Stimulated activated CD8-positive, alpha-beta memory T cell treated with anti-CD3 and anti-CD28 coated beads, Interleukin-4, amount 100 ng/mL, for 48 hours (primary cell): ENCODE measurements around the gene GJD2.

Source experiments
- DNase-seq: peaks from one replicate; pipeline ENCODE4 v3.0.0-alpha.2; 2020

The GJD2 gene

DNA sequence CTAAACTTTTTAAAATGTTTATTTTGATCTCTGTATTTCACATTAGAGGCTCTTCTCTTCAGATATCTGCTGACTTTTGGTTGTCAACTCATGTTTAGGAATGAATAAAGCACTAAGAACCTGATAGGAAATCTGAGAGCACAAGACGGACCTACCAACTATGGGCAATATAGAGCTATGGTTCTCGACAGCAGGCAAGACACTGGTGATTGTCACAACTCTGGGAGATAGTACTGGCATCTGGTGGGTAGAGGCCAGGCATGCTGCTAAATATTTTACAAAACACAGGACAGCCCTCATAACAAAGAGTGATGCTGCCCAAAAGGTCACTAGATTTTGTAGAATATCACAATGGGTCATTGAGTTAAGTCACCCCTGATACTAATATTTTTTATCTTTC is 17.5 kb upstream of the GJD2 start:
- no peak for DNase-seq

DNA sequence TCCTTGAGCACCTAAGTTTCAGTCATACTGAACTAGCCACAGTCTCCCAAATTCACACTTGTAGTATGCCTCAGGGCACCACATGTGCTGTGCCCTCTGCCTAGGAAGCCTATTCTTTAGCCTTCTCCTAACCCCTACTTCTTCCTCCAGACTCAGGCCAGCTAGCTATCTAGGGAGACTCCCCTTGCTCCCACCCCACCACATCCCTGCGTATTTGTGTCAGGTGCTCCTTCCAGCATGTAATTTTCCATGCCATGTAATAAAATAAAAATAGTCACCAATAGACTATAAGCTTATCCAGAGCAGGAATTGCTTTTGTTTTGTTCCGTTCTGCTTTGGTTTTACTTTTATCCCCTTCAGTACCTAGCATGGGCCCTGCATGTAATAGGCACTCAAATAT is 14.9 kb upstream of the GJD2 start:
- no peak for DNase-seq

DNA sequence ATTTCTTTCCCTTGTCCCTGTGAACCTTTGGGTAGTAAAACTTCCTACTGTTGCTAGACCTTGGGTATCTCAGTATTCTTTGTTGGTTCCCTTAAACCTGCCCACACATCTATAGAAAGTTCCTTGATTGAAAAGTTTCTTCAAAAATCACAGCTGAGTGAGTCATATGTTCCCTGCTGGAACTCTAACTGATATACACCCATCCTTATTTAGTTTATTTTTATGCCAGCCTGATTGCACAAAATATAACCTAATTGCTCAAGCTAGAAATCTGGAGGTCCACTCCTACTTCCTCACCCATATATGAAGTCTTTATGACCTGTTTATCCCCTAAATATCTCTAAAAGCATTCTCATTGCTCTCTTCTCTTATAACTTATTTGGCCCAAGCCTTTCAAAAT is 13.7 kb upstream of the GJD2 start:
- DNase-seq: no peak

DNA sequence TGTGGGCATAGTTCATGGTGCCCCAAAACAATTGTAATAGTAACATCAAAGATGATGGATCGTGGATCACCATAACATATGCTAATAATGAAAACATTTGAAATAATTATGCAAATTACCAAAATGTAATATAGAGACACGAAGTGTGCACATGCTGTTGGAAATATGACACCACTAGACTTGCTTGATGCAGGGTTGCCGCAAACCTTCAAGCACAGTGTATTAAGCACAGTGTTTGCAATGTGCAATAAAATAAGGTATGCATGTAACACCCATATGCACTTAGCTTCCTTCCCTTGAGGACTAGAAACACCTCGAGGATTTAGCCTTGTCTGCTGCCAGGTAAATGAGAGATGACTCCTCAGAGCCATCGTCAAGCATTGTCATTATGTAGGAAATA is 10.9 kb upstream of the GJD2 start:
- no peak for DNase-seq

DNA sequence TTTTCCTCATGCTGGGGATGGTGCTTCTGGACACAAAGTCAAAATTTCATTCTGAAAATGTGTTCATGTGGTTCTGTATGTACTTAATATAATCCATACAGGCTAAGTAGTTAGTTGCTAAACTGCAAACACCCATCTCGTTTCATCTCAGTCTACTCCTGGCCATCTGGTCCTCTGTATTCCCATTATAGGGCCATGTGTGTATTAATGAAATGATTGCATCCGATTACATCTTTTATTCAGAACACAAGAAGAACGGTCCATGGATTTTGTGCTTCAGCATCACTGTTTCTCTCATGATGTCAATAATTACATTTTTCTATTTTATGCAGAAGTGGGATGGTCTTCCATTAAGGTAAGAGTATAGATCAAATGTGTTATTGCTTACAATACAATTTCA is 6.1 kb upstream of the GJD2 start:
- no peak for DNase-seq

DNA sequence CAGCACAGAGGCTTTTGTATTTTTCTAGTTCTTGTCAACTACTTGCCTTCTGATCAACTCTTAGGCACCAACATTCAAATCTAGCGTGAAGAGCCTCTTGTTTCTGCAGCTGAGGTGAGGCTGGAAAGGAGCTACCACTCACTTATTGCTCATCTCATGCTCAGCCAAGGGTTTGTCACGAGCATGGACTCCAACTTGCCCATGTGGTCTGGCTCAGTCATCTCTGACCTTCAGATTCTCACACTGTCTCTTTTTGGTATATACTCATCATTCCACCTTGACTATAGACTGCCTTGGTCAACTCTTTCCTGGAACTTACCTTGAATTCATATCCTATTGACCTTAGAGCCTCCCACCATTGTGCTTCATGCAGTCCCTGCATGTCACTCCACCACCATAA is 5.2 kb upstream of the GJD2 start:
- no peak for DNase-seq

DNA sequence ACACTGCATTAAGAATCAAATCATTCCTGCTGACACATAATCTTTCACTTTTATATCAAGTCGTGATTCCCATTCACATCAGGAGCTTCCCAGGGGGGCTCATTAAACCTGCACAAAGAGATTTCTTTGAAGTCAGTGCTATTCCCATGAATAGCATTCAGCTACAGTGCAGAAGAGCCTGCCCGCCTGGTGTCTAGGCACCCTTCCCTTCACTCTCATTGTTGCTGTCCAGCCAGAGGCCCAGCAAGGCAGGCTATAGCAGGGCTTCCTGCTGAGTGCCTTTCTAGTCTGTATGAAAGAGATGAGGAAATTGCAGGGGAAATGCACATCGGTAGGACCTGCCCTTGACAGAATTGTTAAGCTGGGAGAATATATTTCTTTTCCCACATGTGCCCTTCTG is 4.5 kb upstream of the GJD2 start:
- no peak for DNase-seq

DNA sequence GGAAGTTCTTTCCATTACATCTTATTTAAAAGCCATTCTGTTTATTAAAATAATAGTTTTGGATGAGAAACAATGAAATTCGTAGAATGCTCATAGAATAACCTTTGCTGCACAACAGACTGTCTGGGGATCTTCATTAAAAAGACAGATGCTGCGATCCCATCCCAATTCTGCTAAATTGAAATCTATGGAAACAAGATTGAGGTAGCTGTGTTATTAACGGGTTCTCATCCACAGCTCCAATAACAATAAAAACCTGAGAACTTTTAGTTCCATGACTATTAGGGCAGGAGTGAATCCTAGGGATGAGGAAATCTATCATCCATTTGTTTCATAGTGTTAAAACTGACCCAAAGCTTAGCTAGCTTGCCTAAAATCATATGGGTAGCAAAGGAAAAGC is 2.5 kb upstream of the GJD2 start:
- no peak for DNase-seq

DNA sequence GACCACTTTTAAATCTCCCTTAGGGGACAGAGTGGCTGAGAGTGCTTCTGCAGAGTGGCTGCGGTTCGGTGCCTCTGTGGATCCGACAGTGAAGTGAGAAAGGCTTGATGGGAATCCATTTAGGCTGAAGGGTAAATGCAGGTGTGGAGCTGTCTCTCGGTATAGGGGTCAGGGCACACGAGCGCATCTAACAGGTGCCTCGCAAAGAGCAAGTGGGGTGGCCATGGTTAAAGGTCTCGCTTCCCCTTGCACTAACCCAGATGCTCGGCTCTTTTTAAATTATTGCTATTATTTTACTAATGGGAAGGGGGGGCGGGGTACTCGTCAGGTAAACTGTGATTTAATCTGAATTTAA is 598 bp upstream of the GJD2 start:
- no peak for DNase-seq

DNA sequence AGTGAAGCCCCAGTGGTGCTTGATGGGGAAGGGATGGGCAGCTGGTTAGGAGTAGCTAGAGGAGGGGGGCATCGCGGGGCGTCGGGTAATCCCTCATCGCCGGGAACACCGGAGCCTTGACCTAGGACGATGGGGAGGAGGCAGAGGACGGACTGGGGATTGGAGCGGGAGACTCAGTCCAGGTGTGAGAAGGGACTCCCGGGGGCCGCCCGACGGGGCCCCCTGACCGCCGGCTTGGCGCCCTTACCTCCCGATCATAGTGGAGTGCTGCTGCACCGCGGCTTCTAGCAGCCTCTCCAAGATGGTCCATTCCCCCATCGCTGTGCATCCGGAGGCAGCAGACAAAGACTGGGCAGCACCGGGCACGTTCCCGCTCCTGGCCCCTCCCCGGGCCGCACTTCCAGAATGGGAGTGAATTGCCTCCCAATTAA is 612 bp downstream of the GJD2 start:
- DNase-seq: no peak

DNA sequence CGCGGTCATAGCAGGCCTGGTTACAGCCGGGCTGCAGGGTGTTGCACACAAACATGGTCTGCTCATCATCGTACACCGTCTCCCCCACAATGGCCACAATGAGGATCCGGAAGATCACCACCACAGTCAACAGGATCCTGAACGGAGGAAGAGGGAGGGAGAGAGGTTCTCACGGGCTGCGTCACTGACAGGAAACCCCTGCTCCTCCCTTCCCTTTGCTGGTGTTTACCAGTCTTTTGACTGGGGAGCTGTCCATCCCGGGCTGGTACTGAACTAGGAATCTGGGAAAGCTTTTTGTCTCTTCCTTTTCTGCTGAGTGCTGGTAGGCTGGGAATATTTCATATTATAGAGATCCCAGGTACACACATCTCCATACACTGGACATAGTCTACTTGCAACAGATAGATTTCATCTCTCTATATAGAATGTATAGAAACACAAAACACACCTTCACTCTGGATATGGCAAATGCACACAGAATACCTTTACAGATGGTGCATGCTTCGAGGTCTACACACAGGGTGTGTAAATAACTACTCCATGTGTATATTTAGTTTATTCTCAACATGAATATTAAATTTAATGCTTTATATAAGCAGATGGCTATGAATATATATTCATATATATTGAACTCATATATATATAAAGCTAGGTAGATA is 1.4 kb downstream of the GJD2 start:
- DNase-seq: no peak

DNA sequence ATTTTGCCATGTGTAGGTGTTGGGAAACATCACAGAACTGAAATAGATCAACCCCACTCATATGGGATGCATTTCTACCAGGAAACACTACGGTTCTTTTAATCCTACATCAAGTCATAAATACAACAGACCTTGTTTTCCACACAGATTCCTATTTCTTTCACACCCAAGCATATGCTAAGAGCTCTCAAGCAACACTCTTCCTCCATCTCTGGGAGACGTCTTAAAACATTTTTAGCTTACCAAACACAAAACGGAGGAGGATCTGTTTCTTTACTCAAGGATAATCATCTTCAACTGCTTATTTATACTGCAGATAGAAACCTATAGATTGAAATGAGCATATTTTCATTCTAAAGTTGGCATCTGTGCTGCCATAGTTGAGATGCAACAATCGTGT is 5.1 kb downstream of the GJD2 start:
- no peak for DNase-seq

DNA sequence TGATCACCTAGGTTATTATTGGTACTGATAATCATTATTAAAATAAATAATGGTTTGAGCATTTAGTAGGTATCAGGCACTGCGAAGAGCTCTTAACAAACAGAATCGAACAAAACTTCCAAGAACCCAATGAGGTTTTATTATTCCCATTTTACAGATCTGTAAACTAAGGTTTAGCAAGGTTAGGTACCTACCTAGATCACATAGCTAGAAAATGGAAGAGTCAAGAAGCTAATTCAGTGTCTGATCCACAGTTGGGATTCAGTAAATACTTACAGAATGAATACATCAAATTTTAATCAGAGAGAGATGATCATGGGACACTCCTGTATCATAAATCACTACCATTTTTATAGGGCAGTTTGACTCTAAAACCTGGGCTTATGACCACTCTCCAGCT is 15.5 kb downstream of the GJD2 start:
- no peak for DNase-seq

DNA sequence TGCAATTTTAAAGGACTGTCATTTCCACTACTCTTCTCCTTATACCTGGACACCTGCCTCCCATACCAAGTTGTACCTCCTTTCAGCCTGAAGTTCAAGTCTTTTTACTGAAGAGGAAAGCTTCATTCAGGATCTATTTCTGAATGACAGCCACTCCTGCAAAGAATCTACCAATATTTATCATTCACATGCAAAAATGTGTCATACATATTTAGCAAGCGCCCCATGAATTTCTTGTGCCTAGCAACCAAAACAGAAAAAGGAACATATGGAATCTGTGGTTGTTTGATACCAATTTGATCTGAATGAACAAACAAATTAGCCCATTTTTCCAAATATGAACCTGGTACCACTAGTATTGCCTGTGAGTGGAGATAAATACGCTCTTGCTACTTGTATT is 16.8 kb downstream of the GJD2 start:
- no peak for DNase-seq

DNA sequence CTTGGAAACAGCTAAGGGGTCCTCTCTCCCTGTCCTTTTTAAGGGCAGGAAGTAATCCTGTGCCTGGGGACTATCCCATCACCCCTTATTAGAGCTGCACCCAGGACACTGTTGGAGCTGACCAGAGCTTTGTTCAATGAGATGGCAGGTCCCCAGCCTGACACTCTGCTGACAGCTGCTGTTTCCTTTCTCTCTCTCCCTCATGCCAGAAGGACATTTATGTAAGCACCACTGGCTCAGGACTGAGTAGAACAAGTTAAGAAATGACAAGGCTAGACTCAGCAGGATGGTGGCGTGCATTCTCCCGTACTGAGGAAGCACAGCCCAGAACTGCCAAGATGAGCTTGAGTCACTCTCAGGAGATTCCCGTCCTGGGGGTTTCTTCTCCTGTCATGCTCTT is 17.3 kb downstream of the GJD2 start:
- DNase-seq: no peak

DNA sequence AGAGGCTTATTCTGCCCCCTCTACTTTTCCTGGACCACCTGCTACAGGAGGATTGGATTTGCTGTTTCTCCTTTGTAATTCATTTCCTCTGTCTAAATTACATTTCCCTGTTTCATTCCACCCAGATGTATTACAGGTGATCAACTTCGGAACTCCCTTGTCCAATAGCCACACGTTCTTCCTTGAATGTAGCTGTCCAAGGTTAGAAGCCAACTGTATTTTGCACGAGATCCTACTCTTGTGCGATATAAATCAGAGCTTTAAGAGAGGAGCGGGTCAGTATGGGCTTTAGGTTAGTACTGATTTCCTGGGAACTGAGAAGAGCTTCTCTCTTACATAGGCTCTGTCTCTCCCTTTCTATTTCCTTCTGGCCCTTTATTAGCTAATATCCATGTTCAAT is 20.5 kb downstream of the GJD2 start:
- no peak for DNase-seq

DNA sequence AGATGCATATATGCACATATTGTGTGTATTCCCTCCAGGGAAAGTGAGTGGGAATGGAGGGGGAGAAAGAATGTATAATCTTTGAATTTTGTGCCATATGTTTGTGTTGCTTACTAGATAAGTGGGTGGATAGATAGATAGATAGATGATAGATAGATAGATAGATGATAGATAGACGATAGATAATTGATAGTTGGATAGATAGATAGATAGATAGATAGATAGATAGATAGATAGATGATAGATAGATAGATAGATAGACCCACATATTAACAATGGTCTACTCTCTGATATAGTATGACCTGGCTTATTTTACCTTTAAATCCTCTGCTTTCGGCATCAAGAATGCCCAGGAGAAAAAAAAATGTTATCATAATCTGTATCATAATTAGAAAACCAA is 21.2 kb downstream of the GJD2 start:
- no peak for DNase-seq

DNA sequence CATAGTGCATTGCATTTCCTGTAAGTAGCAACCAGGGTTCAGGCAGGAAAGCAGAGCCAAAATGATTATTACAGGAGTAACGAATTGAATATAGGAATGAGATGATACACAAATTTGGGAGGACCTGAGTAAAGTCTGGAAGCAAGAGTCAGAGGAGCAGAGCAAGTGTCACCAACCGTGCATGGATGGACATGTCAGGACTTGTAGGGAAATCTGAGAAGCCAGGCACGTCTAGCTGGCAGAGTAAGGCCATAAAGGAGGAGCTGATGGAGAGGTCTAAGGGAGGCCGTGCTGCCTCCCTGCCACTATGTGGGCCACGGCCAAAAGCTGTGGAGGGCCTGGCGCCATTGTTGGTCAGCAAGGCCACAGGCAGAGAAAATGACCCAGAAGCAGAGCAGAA is 22.4 kb downstream of the GJD2 start:
- no peak for DNase-seq

DNA sequence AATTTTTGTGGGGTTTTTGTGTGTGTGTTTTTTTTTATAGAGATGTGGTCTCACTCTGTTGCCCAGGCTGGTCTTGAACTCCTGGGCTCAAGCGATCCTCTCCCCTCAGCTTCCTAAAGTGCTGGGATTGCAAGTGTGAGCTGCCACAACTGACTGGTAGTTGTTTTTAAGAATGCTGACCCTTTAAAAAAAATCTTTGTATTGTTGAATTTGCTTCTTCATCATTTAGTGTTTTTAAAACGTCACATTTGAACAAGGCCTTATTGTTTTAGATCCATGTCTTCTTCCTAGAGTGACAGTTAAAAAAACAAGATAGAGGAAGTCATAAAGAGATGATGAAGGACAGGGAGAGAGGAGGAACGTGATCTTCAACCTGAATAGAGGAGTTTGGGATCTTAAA is 24.1 kb downstream of the GJD2 start:
- DNase-seq: no peak

DNA sequence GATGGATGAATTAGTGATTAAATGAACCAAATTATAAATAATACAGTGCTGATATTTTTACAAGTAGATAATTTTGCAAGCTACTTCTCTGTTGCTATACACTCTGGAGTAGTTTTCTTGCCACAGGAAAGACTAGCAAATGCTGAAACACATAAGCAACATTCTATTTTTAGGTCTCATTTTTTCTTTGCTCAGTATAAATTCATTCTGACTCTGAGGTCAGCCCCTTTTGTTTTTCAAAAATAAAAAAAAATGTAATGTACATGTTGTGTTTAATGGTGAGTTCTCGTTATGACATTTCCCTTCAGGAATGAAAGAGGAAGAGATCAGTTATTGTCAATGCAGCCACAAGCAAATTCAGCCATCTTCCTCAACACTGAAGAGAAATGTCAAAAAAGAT is 24.9 kb downstream of the GJD2 start:
- DNase-seq: no peak

DNA sequence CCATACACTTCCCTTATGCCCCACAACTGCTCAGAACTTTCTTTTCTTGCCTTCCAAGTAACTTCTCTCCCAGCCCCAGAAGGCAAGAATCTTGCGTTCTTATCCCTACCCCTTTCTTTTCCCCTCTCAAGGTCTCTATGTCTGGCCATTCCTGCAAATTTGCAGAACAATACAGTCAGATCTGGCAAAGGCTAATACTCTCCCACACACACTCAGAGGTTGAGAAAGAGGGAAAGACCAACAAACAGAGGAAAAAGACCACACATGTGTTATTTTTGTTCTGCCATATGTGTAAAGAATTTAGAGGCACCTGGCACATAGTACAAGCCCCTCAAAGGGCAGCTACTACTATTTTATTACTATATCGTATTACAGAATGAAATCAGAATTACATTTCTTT is 25.7 kb downstream of the GJD2 start:
- no peak for DNase-seq

DNA sequence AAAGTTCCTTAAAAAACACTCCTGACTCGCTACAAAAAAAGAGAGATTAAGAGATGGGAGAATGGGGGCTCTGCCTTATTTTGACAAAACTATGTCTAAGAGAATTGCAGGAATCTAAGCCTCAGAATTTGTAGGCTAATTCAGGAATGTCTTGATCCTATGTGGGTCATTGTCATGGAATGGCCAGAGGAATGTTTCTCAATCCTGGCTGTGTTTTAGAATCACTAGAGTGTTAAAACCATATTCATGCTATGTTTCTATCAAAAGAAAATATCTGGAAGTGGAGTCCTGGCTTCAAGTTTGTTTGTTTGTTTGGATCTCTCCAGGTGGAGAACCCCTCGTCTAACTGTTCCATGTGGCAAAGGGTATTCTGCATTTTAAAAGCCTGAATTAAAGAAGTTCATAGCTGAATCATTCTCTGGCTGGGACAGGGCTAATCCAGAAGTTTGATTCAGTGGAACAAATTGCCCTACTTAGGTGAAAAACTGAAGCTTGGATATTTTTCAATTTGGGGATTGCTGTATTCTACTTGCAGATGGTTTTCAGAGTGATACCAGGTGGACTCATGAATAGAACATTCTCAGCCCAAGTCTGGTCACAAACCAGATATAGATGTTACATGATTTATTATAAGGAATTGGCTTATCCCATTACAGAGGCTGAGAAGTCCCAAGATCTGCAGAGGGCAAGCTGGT is 28.2 kb downstream of the GJD2 start:
- DNase-seq: no peak

DNA sequence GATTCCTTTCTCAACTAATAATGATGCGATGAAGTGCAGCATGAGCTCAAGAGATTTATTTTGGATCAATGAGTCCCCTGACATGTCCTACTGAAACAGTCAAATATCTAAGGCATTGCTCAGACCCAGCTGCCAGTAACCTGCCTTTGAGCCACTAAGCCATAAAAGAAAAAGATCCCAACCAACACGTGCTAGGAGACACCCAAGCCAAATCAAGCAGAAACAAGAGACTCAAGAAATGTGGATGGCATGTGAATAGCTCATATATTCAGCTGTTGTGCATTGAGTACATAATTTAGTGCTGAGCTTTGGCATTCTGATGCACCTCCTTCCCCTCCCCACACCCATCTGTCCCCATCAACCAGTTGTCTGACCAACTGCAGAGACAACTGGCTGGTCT is 29.2 kb downstream of the GJD2 start:
- DNase-seq: no peak

DNA sequence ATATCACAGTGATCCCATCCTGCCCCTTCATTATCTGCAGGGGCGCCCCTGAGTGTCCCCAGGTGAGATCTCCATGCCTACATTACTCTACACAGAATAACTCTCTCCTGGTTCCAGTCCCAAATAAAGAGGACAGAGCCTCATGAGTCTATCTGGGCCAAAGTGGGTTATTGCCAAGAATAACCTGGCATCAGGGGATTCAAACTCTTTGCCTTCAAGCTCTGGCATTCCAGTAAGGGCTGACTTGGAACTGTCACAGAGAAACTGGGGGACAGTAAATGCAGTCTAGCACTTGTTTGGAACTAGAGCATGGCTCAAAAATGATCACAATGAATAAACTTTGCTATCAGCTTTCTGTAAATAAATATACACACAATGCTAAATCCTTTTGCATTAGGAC is 30.3 kb downstream of the GJD2 start:
- no peak for DNase-seq

DNA sequence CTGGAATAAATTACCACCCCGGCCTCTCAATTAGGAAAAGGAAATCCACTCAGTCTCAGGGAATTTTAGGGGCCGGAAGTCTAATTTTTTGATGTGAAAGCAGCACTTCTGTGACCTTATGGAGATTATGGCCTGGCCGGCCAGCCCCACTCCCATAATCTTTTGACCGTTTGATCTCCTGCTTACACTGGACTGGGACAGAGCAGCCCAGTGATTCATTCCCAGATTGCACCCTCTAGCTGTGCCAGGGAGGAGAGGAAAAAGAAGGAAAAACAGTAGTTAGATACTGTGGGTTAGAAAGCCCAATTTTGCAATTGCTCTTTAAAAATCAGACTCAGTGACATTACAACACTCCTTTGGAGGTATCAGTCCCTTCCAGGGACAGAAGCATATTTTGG is 32.4 kb downstream of the GJD2 start:
- no peak for DNase-seq
